ENCODE measurements around the gene CDKL4.
"Not testable (repeated sequence)": the region's sequence is repeated elsewhere in the genome, so short reads cannot be mapped to it uniquely, and the experiment has no call there.

Gene CDKL4

DNA sequence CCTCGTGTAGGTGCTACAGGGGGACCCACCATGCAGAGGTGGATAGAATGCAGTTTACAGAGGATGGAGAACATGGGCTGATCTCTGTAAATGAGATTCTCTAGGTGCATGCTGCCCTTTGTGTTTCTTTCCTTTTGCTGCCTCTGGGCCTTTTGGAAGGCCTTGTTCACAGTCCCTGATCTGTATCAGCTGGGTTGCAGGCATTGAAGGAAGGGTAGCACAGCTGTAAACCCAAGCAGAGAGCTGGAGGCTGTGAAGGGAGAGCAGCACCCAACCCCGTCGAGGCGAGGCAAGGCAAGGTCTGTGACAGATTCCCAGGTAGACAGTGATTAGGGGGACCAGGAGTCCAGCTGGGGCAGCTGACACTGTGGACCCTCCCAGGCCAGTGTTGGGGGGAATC is 66.8 kb downstream of the CDKL4 start:
- no peak for DNase-seq

DNA sequence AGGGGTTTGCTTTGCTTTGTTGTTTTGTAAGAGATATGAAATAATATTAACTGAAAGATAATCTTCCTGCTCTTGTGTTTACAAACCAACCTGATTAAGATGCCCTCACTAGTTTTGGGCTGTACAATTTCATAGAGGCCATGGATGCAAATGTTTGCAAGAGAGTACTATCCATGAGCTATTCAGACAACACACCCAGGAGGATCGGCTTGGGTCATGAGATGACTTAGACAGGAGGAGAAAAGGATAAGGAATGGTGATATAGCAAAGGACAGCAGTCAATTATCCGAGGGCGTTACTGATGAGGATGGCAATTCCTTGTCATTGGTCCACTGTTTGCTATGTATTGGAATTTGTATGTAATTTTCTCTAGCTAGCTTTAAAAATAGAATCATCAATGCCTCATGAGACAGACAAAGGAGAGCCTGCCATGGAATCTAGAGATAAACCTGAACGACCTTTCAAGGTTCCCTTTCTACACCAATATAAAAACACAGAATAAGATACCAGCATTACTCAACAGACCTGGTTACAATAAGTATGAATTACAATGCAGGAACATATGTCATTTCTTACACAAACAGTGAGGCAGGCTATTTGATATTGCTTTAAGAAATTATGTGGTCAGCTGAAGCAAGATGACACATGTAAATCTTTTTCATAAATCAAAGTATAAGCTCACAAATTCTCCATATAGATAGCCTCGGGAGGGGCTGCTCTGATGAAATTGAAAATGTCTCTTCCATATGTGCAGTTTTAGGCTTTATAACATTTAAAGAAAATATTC is 68.6 kb downstream of the CDKL4 start:
- DNase-seq, result no peak

DNA sequence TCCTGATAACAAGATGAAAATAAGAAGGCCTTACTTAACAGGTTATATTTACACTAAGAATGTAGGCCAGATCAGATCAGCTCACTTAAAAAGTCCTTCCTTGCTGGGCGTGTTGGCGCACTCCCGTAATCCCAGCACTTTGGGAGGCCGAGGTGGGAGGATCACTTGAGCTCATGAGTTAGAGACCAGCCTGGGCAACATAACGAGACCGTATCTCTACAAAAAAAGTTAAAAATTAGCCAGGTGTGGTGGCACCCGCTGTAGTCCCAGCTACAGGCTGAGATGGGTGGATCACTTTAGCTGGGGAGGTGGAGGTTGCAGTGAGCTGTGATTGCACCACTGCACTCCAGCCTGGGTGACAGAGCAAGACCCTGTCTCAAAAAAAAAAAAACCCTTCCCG is 69.7 kb downstream of the CDKL4 start:
- no peak for DNase-seq

DNA sequence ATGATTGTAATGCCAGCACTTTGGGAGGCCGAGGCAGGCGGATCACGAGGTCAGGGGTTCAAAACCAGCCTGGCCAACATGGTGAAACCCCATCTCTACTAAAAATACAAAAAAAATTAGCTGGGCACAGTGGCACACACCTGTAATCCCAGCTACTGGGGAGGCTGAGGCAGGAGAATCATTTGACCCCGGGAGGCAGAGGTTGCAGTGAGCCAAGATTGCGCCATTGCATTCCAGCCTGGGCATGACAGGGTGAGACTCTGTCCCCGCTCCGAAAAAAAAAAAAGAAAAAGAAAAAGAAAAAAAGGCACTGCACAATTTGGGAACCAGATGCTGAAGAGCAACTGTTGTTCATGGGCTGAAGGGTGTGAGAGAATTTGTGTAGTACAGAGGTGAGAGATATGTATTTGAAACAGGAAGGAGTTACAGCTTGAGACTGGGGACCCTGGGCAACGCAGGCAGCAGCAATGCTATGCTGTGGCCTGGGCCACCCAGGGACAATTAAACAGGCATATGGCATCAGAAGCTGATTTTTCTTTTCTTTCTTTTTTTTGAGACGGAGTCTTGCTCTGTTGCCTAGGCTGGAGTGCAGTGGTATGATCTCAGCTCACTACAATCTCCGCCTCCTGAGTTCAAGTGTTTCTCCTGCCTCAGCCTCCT is 71.6 kb downstream of the CDKL4 start:
- DNase-seq, result not testable (repeated sequence)

DNA sequence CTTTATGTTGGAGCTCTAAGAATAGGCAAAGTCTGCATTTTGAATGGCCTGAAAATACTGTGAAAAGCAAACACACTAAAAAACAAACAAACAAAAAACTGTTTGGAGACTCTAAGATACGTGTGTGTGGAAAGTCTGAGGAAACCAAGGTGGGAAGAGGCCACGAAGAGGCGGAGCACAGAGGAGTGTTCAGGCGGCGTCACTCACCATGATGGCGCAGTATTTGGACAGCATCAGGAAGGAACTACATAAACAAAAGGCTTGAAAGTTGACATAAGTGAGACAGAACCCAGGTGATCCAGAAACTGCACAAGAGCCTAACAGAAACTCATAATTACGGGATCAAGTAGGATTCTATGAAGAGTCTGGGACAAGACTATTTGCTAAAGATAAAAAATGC is 72.1 kb downstream of the CDKL4 start:
- DNase-seq, result no peak

DNA sequence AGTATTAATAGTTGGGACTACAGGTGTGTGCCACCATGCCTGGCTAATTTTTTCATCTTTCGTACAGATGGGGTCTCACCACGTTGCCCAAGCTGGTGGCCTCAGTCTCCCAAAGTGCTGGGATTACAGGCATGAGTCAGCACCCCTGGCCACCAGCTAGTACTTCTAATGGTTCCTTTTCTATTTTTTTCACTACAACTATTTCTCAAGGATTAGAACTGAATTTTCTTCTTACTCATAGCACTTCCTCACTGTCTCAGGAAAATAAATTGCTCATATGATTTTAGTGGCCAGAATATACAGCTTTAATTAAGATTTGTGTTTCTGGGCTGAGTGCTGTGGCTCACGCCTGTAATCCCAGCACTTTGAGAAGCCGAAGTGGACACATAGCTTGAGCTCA is 79.7 kb downstream of the CDKL4 start:
- DNase-seq, result no peak

DNA sequence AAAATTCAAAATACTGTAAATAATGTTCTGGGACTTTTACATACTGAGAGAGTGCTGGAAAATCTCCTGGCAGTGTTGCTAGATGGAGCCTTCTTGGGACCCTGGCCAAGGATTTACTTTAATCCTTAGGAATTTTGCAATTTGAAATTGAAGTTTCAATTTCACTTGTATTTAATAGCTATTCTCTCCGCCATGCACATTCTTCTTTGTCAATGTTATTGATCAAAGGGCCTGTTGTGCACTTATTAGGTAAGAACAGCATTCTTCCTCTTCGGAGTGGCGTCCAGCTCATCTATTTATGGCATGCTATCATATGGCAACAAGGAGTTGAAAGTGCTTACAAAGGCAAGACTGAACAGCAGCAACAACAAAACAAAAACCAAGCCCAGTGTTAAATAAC is 82.8 kb downstream of the CDKL4 start:
- DNase-seq, result no peak

DNA sequence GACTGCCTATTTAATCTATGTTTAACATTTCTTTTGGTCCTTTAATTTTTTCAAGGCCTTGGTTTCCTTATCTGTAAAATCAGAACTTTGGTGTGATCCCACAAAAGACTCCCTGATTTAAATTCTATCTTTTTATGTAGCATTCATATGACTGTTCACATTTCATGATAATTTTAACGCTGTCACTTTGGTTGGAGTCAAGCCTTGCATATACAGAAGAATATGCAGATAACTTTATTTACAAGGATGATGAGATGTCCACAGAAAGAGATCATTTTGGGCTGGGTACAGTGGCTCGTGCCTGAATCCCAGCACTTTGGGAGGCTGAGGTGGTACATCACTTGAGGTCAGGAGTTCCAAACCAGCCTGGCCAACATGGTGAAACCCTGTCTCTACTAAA is 84.5 kb downstream of the CDKL4 start:
- DNase-seq, result no peak

DNA sequence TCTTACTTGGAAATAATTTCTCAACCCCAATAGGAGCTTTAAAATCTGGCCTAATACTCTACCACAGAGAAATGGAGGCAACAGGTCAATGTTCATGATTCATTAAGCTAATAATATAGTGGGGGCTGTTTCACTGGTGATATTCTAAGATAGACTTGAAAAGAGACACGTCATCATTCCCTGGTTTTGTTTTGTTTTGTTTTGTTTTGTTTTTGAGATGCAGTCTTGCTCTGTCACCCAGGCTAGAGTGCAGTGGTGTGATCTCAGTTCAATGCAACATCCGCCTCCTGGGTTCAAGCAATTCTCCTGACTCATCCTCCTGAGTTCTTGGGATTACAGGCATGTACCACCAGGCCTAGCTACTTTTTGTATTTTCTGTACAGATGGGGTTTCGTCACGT is 85.4 kb downstream of the CDKL4 start:
- DNase-seq, result no peak

DNA sequence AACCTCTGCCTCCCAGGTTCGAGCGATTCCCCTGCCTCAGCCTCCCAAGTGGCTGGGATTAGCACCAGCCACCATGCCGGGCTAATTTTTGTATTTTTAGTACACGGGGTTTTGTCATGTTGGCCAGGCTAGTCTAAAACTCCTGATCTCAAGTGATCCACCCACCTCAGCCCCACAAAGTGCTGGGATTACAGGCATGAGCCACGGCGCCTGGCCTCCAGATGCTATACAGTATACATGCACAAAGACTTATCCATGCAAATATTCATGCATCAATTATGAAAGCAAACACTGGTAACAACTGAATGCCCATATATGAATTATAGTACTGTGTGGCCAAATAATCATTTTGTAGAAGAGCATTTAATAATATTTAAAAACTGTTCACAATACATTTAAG is 86.9 kb downstream of the CDKL4 start:
- DNase-seq, result no peak

DNA sequence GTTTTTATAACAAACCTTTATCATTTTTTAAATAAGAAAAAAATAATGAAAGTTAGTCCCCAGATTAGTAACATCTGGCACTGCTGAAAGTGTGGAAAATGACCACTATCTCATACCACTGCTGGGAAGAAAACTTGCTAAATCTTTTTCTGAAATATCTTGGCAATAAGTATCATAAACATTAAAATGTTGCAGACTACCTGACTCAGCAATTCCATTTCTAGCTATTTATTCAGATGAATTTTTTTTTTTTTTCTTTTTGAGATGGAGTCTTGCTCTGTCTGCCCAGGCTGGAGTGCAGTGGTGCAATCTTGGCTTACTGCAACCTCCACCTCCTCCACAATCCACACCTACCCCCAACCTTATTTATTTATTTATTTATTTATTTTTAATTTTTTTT is 87.7 kb downstream of the CDKL4 start:
- no peak for DNase-seq

DNA sequence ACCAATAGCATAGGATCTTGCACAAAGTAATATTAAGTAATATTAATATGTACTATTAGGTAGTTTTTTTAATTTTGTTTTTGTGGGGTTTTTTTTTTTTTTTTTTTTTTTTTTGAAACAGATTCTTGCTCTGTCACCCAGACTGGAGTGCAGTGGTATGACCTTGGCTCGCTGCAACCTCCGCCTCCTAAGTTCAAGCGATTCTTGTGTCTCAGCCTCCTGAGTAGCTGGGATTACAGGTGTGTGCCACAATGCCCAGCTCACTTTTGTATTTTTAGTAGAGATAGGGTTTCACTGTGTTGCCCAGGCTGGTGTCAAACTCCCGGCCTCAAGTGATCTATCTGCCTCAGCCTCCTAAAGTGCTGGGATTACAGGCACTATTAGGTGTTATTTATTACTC is 88.2 kb downstream of the CDKL4 start:
- DNase-seq, result not testable (repeated sequence)

DNA sequence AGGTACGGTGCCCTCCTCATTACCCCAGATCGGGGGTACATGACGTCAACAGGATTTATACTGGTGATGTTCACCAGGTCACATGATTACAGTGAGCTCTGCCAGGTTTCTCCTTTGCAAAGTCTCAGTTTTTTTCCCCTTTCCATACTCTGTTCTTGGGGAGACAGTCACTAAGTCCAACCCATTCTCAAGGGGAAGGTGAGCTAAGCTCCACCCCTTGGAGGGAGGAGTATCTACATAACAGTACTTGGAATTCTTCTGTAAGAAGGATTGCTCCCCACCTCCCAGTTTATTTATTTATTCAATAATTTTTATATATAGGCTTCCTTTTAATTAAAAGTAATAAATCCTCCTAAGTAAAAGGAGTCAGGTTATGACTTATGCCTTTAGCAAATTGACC is 88.8 kb downstream of the CDKL4 start:
- DNase-seq, result no peak

DNA sequence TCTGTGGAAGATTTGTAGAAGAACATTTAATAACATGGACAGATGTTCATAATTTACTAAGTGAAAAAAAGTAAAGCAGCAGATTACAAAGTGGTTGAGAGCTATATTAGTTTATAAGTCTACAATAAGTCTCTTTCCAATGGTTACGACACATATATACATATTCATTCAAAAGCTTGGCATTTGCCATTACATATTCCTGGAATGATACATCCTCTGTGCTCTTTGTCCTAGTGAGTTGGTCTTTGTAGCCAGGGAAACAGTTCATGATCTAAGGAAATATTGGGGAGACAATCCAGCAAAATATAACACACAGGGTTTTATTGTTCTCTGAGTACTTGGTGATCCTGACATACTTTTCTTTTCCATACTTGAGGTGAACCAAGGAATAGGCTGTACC is 90.5 kb downstream of the CDKL4 start:
- no peak for DNase-seq

DNA sequence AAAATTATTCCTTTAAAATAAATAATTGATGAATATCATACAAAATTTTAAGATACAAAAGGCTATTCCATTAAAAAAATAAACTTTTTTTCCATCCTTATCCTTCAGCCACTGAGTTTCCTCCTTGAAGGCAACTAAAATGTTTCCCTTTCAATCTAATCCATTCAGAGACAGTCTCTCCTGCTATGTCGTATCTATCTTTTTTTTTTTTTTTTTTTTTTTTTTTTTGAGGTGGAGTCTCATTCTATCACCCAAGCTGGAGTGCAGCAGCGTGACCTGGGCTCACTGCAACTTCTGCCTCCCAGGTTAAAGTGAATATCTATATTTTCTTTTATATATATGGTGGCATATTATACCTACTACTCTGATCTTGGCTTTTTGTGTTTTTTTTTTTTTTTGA is 91.3 kb downstream of the CDKL4 start:
- no peak for DNase-seq

DNA sequence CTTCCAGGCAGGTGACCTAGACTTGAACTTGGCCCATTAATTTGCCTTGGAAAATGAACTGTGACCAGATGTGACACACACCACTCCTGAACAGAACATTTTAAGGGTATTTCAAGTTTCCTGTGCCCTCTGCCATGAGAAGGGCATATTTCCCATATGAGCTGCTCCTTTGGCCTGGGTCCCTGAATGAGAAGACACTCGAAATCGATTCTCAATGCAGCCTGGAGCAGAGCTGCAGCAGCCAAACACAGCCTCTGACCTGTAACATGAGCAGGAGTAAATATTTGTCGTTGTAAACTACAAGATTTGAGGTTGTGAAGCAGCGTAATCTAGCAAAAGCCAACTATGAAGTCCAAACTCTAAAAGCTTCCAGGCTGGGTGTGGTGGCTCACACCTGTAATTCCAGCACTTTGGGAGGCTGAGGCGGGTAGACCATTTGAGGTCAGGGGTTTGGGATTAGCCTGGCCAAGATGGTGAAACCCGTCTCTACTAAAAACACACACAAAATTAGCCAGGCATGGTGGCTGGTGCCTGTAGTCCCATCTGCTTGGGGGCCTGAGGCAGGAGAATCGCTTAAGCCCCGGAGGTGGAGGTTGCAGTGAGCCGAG is 92.8 kb downstream of the CDKL4 start:
- DNase-seq, result no peak

DNA sequence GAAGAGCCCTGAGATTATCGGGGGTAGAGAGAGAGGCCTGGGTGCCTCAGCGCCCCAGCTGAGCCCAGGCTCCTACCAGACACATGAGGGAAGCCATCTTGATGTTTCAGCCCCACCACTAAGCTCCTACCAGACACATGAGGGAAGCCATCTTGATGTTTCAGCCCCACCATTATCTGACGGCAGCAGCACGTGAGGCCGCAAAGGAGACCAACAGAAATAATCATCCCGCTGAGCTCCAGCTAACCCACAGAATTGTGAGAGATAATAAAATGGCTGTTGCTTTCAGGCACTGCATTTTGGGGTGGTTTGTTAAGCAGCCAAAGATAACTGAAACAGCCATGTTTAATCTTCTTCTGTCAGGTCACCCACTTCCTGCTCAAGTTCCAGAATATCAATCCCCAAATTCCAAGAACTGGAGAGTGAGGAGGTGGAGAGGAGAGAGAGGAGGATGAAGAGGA is 93.6 kb downstream of the CDKL4 start:
- no peak for DNase-seq

DNA sequence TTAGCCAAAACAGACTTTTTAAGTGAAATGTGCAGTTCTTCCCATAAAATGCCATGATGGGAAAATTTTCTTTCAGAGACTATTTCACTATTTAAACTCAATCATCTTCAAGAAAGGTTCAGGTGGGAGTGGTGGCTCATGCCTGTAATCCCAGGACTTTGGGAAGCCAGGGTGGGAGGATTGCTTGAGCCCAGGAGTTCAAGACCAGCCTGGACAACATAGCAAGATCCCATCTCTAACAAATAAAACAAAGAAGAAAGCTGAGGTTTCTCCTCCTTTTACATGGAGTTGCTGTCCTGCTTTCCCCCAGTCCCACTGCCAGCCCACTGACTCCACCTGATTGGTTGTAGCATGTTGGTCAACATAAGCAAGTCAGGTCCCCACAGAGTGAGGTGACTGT is 97.1 kb downstream of the CDKL4 start:
- DNase-seq, result no peak

DNA sequence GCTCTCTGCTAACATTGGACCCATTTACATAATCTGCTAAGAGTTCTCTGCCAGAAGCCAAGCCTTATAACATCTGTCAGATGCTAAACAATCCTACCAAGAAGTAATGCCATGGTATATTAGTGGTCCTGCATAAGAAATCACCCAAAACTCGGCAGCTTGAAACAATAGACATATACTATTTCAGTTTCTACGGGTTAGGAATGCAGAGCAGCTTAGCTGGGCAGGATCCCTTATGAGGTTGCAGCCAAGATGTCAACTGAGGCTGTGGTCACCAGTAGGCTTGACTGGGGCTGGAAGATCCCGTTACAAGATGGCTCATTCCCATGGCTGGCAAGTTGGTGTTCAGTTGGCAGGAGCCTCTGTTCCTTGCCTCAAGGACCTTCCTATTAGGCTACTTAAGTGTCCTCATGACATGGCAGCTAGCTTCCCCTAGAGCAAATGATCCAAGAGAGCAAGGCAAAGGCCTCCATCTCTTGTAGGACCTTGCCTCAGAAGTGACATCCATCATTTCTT is 97.8 kb downstream of the CDKL4 start:
- no peak for DNase-seq

DNA sequence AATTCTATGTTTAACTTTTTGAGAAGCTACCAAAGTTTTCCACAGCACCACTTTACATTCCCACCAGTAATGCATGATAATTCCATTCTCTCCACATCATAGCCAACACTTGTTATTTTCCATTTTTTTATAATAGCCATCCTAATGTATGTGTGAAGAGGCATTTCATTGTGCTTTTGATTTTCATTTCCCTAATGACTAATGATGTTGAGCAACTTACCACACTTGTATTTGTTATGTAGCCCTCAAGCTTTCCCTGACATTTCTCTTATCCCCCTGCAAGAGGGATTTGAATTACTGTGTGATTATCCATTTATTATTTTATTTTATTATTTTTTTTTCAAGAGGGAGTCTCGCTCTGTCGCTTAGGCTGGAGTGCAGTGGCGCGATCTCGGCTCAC is 99.4 kb downstream of the CDKL4 start:
- no peak for DNase-seq

DNA sequence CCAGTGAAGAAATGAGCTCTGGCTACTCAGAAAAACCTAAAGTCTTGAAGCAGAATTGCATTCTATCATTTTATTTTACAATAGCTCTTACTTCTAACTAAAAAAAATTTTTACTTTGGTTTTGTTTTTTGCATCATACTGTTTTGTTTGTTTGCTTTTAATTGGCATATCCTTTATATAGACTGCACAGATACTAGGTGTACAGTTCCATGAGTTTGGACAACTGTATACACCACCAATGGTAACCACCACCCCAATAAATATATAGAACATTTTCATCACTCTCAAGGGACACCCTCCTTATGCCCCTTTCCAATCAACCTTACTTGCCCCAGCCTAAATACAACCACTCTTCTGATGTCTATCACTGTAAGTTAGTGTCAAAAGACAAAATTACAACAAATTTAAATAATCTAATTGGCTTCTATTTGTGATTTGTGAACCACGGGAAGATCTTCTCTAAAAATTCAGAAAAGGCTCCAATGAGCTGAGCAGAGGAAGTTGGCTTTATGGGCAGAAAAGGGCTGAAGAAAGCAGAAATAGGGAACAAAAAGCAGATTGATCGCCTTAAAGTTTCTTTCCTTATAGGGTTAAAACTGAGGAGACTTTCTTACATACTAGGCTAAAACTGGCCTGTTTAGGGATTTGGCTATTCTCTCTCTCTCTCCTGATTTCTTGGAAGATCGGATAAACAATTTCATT is 100.7 kb downstream of the CDKL4 start:
- DNase-seq, result no peak

DNA sequence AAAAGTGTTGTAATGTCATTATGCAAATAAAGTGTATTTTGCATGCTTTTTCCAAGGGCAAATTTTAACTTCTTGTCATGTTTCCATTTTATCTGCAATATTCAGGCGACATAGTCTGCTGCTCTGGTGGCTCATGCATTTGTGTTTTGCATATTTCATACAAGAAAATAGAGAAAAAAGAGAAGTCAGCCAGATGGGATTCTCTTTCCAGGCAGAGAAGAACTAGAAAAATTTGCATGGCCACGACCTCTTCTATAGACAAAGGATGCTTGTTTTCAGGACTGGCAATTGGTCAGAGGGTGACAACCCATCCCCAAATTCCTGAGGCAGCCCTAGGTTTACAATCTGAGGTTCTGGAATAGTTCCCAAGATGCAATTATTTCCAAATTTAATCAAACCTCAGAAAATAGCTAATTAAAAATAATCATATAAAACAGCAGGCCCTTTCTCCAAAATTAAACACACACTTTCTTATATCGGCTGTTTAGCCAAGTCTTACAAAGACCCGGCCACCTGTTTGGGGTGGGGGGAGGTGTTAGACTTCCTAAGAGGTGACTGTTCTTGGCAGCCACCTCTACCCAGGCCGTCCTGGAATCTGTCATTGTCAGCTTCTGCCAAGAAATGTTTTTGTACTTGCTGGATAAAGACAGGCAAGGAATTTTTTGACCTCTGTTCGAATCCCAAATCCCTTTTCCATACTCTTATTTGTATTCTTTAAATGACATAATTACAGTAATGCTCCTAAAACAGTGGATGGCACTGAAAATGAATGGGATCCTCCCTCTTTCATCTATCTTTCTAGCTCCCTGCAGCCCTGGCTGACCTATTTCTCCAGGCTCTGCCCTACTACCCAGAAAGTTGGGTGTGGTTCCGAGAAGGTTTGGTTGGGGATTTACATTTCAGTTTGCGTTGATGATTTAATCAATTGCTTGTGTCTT is 102.2 kb downstream of the CDKL4 start:
- no peak for DNase-seq
